Activated T-helper 9 cell treated with anti-CD3 and anti-CD28 coated beads, Interleukin-2, amount 50 U/mL, for 16 hours (primary cell): ENCODE data around the gene HEBP1.

ENCODE experiments used
- DNase-seq: peaks from one replicate; pipeline ENCODE4 v3.0.0-alpha.2; 2020; ENCODE audit warnings: low read depth

HEBP1 gene

GRCh38 chr12:13023811-13024530, 23.9 kb upstream of the HEBP1 start:
- no peak for DNase-seq

GRCh38 chr12:13022851-13023271, 22.8 kb upstream of the HEBP1 start:
- no peak for DNase-seq

- DNase-seq, result no peak
Measured at GRCh38 chr12:13011098-13011497, 11.0 kb upstream of the HEBP1 start.

- no peak for DNase-seq
Measured at GRCh38 chr12:13008741-13009380, 8.8 kb upstream of the HEBP1 start.

- no peak for DNase-seq
Measured at GRCh38 chr12:13007496-13008233, 7.6 kb upstream of the HEBP1 start.

- DNase-seq, result no peak
Measured at GRCh38 chr12:13005649-13006048, 5.6 kb upstream of the HEBP1 start.

GRCh38 chr12:13004986-13005385, 4.9 kb upstream of the HEBP1 start:
- DNase-seq, result no peak

GRCh38 chr12:13004361-13004760, 4.3 kb upstream of the HEBP1 start:
- DNase-seq, result no peak

GRCh38 chr12:13002301-13003097, 2.4 kb upstream of the HEBP1 start:
- DNase-seq, result no peak

- no peak for DNase-seq
Measured at GRCh38 chr12:13001775-13002040, 1.6 kb upstream of the HEBP1 start.

- peak; percentile 30 for DNase-seq
Measured at GRCh38 chr12:13000925-13001774, 1.1 kb upstream of the HEBP1 start.

- DNase-seq, result no peak
Measured at GRCh38 chr12:13000616-13000924, 505 bp upstream of the HEBP1 start.

- DNase-seq, result no peak
Measured at GRCh38 chr12:12999271-12999958, 650 bp downstream of the HEBP1 start.

- DNase-seq, result no peak
Measured at GRCh38 chr12:12998248-12998647, 1.8 kb downstream of the HEBP1 start.

GRCh38 chr12:12997734-12998133, 2.3 kb downstream of the HEBP1 start:
- no peak for DNase-seq

- no peak for DNase-seq
Measured at GRCh38 chr12:12997156-12997555, 2.9 kb downstream of the HEBP1 start.

GRCh38 chr12:12996209-12996608, 3.9 kb downstream of the HEBP1 start:
- DNase-seq, result no peak

GRCh38 chr12:12995088-12995487, 5.0 kb downstream of the HEBP1 start:
- no peak for DNase-seq

GRCh38 chr12:12993367-12993766, 6.7 kb downstream of the HEBP1 start:
- DNase-seq, result no peak

GRCh38 chr12:12992418-12993130, 7.5 kb downstream of the HEBP1 start:
- DNase-seq, result no peak
